Right cardiac atrium (tissue), 5 donors: Measurements from ENCODE around the gene GMPPB. TPM values are rescaled to one million over a fixed set of nuclear protein-coding genes. Genes with fewer than 3 reads are reported as not detected.

Experiments used
- ATAC-seq, 2 donors: fragments of 200-7000 bp; cut with Tn5 transposase; one replicate each; pipeline versions ENCODE4 v1.8.0 to v1.9.1; 2020; ENCODE audit warnings: moderate library complexity in 2 of 2, mild to moderate bottlenecking in 1 of 2
- DNase-seq, 3 donors: peaks; one replicate each; pipeline ENCODE4 v3.0.0-alpha.2; 2020
- H3K27ac ChIP-seq: one replicate; pipeline ENCODE4 v1.5.1; 2013; ENCODE audit warnings: mild to moderate bottlenecking, low read length, control low read depth, moderate library complexity
- H3K27me3 ChIP-seq: one replicate; pipeline ENCODE4 v1.6.1; 2013; ENCODE audit not compliant: control insufficient read depth, insufficient read depth
- H3K4me1 ChIP-seq: one replicate; pipeline ENCODE4 v1.6.1; 2013; ENCODE audit warnings: low read length; ENCODE audit not compliant: control insufficient read depth, insufficient read depth
- H3K4me3 ChIP-seq: one replicate; pipeline ENCODE4 v1.5.1; 2013; ENCODE audit warnings: low read length, control low read depth
- H3K9me3 ChIP-seq: one replicate; pipeline ENCODE4 v1.6.1; 2013; ENCODE audit warnings: low read length; ENCODE audit not compliant: control insufficient read depth
- WGBS: extraction: QIAGEN DNeasy Blood & Tissue Kit; methylation state at CpG from one replicate; pipeline ENCODE4 v1.1.7; 2013; 5-methylcytosine and 5-hydroxymethylcytosine counted together
- intact Hi-C, 4 donors: fragments of 100-400 bp; cut with DNase I; formaldehyde crosslinking; loops; one replicate each; pipeline versions ENCODE4 v1.11.0 to v1.14.0; 2022 to 2023
- long read RNA-seq, 4 donors: library from polyadenylated mRNA; unstranded; transcript quantifications; one replicate each; pipeline ENCODE4 v2.0.0, GENCODE V29; 2020 to 2021
- polyA plus RNA-seq: library from polyadenylated mRNA; stranded (reverse); fragments of 200-250 nt; gene quantifications from one replicate; pipeline ENCODE4 v1.2.3, GENCODE V29; 2013
- total RNA-seq, 4 donors: library from RNA; stranded (reverse); fragmentation: NEBNext Ultra II Directional; extraction: Animal tissue kit (Norgen Biotek cat#: 25700); gene quantifications; one replicate each; pipeline ENCODE4 v1.2.1, GENCODE V29; 2021
- donor health status: healthy with polysubstance abuse.
- donor health status: DM: no; HTN: yes; CAD: no.
- donor health status: DM: no; HTN: no; CAD: no.
- donor health status: DM: no; HTN: yes; CAD: no; lungs with severe emphysema.
- donor health status: DM: yes; HTN: yes; CAD: no.

Gene GMPPB
- total RNA-seq (10 to 100 TPM; 12.6 to 34.7 (median 19.6) TPM), polyA plus RNA-seq (13.2 TPM)
- long read RNA-seq, donor 1, full-length matches to known transcripts, result 63 of 80 reads
- long read RNA-seq, donor 1, partial matches to known transcripts, result 1 of 80 reads
- long read RNA-seq, donor 1, other reads (novel, unspliced or antisense), result 16 of 80 reads
- long read RNA-seq, donor 2, full-length matches to known transcripts, result 27 of 35 reads
- long read RNA-seq, donor 2, partial matches to known transcripts, result 2 of 35 reads
- long read RNA-seq, donor 2, other reads (novel, unspliced or antisense), result 6 of 35 reads
- long read RNA-seq, donor 3, transcript GMPPB-201 (8 exons, 3,217 nt), result minor isoform, 24 of 340 reads
- long read RNA-seq, donor 3, transcript GMPPB-202 (9 exons, 1,582 nt), result major isoform, 242 of 340 reads
- long read RNA-seq, donor 3, partial matches to known transcripts, result 14 of 340 reads
- long read RNA-seq, donor 3, other reads (novel, unspliced or antisense), result 60 of 340 reads
- long read RNA-seq, donor 4, transcript GMPPB-202 (9 exons, 1,582 nt), result major isoform, 23 of 28 reads
- long read RNA-seq, donor 4, partial matches to known transcripts, result 2 of 28 reads
- long read RNA-seq, donor 4, other reads (novel, unspliced or antisense), result 2 of 28 reads

DNA sequence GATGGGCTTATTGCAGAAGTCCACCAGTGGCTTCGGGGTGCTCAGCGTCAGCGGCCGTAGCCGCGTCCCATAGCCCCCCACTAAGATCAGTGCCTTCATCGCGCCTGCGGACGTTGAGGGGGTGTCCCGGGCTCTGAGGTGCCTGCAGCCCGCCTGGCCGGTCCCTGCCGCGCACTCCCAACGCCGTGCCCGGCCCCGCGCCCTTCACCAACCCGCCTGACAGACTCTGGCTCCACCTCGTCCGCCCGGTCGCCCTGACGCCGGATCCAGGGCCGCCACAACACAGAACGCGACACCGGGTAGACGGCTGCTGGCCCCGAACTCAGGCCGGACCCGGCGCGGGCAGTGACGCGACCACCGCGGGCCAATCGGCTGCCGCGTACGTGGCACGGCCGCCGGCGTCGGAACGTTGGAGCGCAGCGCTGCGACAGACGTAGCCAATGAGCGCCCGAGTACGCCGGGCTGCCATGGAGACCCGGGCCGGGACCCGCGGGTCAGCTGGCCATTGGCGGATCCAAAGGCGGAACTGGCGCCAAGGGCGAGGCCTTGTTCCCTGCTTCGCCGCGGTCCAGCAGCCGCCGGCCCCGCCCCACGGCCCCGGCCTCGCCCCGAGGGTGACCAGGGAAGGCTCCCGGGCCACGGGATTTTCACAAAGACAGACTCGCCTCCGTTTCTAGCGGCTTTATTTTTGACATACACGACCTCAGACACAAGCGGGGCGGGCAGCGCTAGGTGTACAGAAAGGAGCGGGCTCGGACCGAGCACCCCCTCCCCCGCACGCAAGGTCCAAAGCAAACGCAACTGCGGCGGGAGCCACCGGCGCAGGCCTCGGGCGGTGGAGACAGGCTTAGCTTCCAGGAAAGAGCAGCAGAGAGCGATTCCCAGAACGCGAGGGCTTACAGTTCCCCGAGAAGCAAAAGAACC, at the start of gene GMPPB:
Gene GMPPB, minus strand, starts transcription at position 324 of the 924 bp plus-strand sequence. Its CDS starts 225 bp downstream, at position 99.
- DNase-seq (peak; percentile 99), ATAC-seq (peak; percentile 89 to 92)
- WGBS, result under 1% methylated on average over 102 of the region's 102 CpGs
- Histone ChIP-seq H3K4me1 (peaks cover 12% of the 10 kb centered on the region), H3K4me3 (peak within 1 kb of the TSS; percentile 64), H3K27me3 (no peaks in the 10 kb centered on the region), H3K27ac (peak within 1 kb of the TSS; percentile 94), H3K9me3 (no peaks in the 10 kb centered on the region)
- intact Hi-C loops, result no loop called here

DNA sequence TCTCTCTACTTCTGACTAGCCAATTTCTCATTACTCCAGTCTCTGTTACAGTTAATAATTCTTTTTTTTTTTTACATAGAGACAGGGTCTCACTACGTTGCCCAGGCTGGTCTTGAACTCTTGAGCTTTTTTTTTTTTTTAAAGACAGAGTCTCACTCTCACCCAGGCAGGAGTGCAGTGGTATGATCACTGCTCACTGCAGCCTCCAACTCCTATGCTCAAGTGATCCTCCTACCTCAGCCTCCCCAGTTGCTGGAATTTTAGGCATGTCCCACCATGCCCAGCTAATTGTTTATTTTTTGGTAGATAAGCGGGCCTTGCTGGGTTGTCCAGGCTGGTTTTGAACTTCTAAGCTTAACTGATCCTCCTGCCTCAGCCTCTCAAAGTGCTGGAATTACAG, 49.0 kb upstream of the GMPPB start:
- WGBS, result 96% methylated on average over 2 of the region's 2 CpGs
- Histone ChIP-seq H3K9me3 (no peaks in the 10 kb centered on the region), H3K27me3 (no peaks in the 10 kb centered on the region), H3K27ac (no peak overlapping the region), H3K4me1 (no peaks in the 10 kb centered on the region), H3K4me3 (no peak overlapping the region)
- intact Hi-C loops, result no loop called here
- ATAC-seq, result no peak
- DNase-seq, result no peak

DNA sequence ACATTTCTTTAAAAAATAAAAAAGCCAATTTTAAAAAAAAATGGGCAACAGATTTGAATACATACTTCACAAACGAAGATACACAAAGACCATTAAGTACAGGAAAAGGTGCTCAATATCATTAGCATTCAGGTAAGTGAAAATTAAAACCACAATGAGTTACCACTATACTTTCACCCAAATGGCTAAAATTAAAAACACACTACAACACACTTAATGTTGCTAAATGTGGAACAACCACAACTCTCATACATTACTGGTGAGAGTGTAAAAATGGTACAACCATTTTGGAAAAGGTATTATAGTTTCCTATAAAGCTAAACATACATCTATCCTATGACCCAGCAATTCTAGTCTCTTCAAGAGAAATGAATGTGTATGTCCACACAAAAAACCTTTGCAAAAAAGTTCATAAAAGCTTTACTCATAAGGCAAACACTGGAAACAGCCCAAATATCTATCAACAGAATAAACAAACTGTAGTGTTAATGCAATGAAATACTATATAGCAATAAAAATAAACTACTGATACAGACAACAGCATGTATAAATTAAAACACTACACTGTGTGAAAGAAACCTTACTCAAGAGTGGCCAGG, 47.7 kb upstream of the GMPPB start:
- no peak for DNase-seq
- Histone ChIP-seq H3K9me3 (no peaks in the 10 kb centered on the region), H3K4me3 (no peak overlapping the region), H3K27me3 (no peaks in the 10 kb centered on the region), H3K4me1 (no peaks in the 10 kb centered on the region), H3K27ac (no peak overlapping the region)
- ATAC-seq, result no peak
- intact Hi-C loops, result no loop called here
- WGBS, result 75% methylated on average over 1 of the region's 1 CpG

DNA sequence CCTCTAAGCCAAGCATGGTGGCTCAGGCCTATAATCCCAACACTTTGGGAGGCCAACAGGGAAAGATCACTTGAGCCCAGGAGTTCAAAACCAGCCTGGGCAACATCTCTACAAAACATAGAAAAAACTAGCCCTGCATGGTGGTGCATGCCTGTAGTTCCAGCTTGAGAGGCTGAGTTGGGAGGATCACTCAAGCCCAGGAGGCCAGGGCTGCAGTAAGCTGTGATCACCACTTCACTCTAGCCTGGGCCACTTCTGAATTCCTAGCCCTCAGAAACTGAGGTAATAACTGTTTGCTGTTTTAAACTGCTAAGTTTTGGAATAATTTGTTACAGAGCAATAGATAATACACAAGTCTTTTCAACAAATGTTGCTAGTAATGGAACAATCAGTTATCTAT, 46.2 kb upstream of the GMPPB start:
- no peak for DNase-seq
- H3K27me3 ChIP-seq, result no peaks in the 10 kb centered on the region
- ATAC-seq, result peak in 1 of 2 donors; percentile 41
- H3K4me3 ChIP-seq, result no peak overlapping the region
- H3K27ac ChIP-seq, result no peak overlapping the region
- no peaks in the 10 kb centered on the region for H3K9me3 ChIP-seq
- intact Hi-C loops, result no loop called here
- H3K4me1 ChIP-seq, result no peaks in the 10 kb centered on the region

DNA sequence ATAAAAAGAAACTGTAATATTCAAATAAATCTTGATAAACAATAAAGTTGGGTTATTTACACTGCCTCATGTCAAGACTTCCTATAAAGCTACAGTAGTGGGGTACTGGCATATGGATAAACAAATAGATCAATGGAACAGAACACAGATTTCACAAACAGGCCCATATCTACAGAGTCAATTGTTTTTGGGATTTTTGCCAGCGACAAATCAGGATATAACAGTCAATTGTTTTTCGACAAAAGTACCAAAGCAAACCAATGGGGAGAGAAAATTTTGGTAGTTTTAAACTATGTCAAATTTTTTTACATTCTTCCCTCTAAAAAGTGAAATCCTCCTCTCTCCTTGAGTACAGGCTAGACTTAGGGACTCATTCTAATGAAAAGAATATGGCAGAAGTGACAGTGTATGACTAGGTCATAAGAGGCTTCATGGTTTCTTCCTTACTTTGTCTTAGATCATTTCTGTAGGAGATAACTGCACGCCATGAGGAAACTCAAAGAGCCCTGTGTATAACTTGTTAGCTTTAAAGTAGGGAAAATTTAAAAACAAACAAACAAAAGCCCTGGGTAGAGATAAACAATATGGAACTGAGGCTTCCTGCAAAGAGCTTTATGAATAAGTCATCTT, 45.6 kb upstream of the GMPPB start:
- no peak overlapping the region for H3K4me3 ChIP-seq
- no peak overlapping the region for H3K27ac ChIP-seq
- intact Hi-C loops, result no loop called here
- no peak for DNase-seq
- H3K9me3 ChIP-seq, result no peaks in the 10 kb centered on the region
- WGBS, result 85% methylated on average over 3 of the region's 3 CpGs
- no peaks in the 10 kb centered on the region for H3K4me1 ChIP-seq
- ATAC-seq, result no peak
- H3K27me3 ChIP-seq, result no peaks in the 10 kb centered on the region

DNA sequence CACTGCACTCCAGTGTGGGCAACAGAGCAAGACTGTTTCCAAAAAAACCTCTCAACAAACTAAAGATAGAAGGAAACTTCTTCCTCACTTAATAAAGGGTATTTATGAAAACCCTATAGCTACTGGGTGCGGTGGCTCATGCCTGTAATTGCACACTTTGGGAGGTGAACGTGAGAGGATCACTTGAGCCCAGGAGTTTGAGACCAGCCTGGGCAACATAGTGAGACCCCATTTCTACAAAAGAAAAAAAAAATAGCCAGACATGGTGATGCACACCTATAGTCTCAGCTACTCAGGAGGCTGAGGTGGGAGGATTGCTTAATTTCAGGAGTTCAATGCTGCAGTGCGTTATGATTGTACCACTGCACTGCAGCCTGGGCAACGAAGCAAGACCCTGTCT, 40.2 kb upstream of the GMPPB start:
- no peak for ATAC-seq
- Histone ChIP-seq H3K9me3 (no peaks in the 10 kb centered on the region), H3K4me3 (no peak overlapping the region), H3K27ac (no peak overlapping the region), H3K27me3 (no peaks in the 10 kb centered on the region), H3K4me1 (no peaks in the 10 kb centered on the region)
- DNase-seq, result no peak
- intact Hi-C loops, result no loop called here
- WGBS, result 98% methylated on average over 4 of the region's 4 CpGs

DNA sequence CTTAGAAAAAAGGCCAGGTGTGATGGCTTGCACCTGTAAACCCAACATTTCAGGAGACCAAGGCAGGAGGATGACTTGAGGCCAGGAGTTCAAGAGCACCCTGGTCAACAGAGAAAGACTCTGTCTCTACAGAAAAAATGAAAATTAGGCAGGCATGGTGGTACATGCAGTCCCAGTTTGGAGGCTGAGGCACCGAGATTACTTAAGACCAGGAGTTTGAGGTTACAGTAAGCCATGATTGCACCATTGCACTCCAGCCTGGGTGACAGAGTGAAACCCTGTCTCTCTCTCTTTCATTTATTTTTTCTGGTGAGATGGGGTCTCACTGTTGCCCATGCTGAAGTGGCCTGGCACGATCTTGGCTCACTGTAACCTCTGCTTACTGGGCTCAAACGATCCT, 37.9 kb upstream of the GMPPB start:
- Histone ChIP-seq H3K4me1 (no peaks in the 10 kb centered on the region), H3K27me3 (no peaks in the 10 kb centered on the region), H3K4me3 (no peak overlapping the region), H3K9me3 (no peaks in the 10 kb centered on the region), H3K27ac (no peak overlapping the region)
- intact Hi-C loops, result no loop called here
- WGBS, result 91% methylated on average over 3 of the region's 3 CpGs
- DNase-seq (no peak), ATAC-seq (no peak)

GRCh38 chr3:49759226-49759625, 35.5 kb upstream of the GMPPB start:
- ATAC-seq (no peak), DNase-seq (no peak)
- no peaks in the 10 kb centered on the region for H3K4me1 ChIP-seq
- intact Hi-C loops, result no loop called here
- no peaks in the 10 kb centered on the region for H3K27me3 ChIP-seq
- H3K4me3 ChIP-seq, result no peak overlapping the region
- H3K9me3 ChIP-seq, result no peaks in the 10 kb centered on the region
- H3K27ac ChIP-seq, result no peak overlapping the region
- 22% methylated on average over 1 of the region's 1 CpG for WGBS

DNA sequence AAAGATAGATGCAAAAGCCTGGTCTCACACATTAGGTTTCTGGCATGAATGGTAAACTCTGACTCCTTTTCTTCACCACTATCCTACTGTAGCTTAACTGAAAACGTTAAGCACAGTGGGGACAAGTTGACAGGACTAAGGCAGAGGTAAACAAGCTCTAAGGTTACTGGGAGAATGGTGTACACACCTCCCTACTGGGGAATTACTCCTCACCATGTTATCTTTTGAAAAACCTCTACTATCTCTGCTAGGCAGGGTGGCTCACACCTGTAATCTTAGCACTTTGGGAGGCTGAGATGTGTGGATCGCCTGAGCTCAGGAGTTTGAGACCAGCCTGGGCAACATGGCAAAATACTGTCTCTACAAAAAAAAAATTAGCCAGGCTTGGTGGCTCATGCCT, 33.4 kb upstream of the GMPPB start:
- WGBS, result 64% methylated on average over 2 of the region's 2 CpGs
- intact Hi-C loops, result no loop called here
- Histone ChIP-seq H3K4me1 (no peaks in the 10 kb centered on the region), H3K27ac (no peak overlapping the region), H3K27me3 (no peaks in the 10 kb centered on the region), H3K4me3 (no peak overlapping the region), H3K9me3 (no peaks in the 10 kb centered on the region)
- no peak for DNase-seq
- no peak for ATAC-seq

DNA sequence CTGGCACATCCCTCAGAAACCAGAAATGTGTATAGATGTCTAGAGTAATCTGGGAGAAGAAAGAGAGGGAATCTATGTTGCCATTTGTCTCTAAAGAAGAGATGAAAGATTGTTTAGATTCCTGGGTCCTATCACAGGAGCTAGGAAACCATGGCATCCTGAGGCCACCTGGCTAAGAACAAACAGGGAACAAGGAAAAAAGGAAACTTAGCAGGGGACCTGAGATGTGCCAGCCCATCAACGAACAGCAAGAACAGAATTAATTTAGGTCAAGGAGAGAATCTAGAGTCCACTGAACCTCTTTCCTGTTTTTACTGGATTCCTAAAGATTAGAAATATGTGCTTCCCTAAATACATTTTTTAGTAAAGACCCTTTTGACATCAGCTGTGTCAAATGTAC, 32.3 kb upstream of the GMPPB start:
- H3K27ac ChIP-seq, result no peak overlapping the region
- H3K4me3 ChIP-seq, result no peak overlapping the region
- ATAC-seq, result no peak
- no peaks in the 10 kb centered on the region for H3K4me1 ChIP-seq
- no peaks in the 10 kb centered on the region for H3K27me3 ChIP-seq
- WGBS, result 73% methylated on average over 1 of the region's 1 CpG
- H3K9me3 ChIP-seq, result no peaks in the 10 kb centered on the region
- DNase-seq, result no peak
- intact Hi-C loops, result no loop called here
